DMS114 treated with DMSO at 0.1 percent for 48 hours (cell line): ENCODE results near the gene CDH23.

Experiments used
- DNase-seq: peaks from one replicate; lab custom pipeline; 2025; ENCODE audit not compliant: unreplicated experiment; lab: John Stamatoyannopoulos, UW

The CDH23 gene

DNA sequence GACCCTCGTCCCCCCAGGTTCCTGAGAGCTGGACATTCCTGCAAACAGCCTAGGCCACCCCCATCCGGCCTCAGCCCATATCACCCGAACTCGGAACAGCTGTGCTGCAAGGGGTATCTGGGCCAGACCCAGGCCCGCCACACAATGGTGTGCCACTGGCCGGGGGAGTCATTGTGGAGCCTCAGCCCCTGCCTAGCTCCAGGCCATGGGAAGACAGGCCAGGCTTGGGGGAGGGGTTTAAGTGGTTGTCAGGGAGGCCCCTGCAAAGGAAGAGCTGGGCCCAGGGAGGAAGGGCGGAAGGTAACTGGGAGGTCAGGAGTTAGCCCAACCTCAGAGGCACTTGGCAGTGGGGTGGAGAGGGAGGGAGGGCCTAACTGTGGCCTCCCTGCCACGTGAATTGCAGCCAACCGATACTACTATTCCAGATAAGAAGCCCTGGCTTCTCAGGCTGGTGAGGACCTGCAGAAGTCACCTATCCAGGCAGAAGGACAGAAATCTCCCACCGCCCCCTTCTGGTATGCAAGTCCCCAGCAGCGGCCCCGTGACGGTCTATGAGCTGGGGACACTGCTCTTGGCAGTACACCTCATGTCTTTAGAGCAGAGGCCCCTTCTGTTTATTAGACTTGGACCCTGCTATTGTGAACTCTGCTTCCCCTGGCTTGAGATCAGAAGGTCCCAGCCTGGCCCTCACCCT is 349.8 kb downstream of the CDH23 start:
- no peak for DNase-seq

DNA sequence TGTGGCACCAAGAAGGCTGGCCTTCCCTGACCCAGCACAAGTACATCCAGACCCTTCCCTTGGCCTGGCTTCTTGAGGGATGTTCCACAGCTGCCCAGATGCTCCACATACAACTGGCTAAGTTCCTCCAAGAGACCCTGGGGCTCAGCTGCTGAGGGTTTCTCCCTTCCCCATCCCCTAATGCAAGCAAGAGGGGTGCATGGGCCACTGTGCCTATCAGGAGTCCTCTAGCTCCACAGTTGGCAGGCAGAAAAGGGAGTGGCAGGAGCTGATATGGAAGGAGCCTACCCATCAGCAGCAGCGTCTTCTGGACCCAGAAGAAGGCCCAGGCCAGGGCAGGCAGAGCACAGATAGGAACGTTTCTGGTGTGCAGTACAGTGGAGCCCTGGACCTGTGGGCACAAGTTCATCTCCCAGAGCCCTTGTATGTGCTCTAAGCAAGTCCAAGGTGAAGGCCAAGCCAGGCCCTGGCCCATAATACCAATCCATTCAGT is 350.4 kb downstream of the CDH23 start:
- no peak for DNase-seq

DNA sequence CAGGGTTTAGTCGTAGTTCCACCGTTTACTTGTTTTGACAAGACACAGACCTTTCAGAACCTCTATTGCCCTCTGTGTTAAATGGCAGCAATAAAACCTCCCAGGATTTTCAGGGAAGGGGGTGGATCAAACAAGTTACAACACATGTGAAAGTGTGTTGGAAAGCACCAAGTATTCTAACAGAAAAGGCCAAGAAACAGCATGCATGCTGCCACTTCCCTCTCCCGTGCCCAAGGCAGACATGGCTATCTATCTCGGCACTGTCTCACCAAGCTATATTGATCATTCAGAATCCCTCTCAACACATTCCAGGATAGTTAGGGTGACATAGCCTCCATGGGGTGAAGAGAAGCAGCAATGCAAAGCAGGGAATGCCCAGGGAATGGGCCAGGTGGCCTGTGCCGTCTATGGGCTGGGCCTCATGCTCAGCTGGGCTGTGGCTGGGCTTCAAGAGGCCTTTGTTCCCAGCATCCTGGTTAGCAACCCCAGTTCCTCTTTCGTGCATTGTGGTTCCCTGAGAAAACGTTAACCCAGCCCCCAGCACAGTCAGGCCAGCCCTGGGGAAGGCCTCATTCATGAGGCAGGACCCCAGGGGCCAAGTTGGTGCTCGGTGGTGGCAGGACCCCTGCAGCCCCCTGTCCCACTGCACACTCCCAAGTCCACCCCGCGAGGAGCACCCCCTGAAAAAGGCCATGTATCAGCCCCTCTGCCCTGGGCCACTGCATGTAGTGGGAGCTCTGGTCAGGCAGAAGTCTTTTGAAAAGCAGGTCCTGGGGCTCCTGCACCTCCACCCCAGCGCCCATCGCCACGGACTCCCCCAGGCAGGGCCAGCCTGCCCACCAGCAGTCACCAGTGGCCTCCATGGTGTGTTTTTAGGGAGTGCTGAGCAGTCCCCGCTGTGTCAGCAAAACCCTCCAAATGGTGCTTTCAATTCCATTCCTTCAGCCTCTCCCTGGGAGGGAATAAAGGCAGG is 351.1 kb downstream of the CDH23 start:
- DNase-seq: no peak

DNA sequence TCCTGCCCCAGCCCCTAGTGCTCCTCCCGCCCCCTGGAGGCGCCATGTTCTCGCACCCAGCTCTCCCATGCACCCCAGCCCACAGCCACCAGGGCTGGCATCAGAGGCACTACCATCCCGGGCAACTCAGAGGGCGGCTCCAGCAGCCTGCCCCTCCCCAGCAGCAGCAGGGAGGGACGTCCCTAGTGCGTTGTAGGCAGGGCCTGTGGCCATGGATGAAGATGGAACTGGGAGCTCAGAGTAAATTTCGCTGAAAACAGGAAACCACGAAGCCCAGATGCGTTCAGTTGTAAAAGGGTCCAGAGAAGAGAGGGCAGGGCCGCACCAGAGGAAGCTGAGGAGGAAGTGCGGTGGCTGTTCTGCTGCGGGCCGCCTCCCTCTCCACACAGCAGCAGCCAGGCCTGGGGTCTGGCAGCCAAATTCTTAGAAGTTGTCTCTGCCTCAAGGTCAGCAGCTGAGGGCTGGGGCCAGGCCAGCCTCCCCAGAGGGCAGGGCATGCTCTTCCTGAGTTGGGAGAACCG is 352.0 kb downstream of the CDH23 start:
- DNase-seq: no peak

DNA sequence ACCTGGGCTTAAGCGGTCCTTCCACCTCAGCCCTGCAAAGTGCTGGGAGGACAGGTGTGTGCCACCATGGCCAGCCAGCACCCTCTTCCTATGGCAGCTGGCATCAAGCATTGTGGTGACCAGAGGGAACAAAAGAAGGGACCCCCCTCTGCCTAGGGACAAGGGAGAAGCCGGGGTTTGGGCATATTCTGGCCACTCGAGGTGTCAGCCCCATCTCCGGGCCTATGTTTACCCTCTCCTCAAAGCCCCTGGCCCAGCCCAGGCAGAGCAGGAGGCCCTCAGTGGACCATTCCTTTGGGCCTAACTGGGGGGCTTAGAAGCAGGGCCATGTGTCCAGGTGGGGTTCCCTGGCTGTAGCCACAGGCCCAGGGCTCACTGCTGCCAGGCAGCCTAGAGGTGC is 352.7 kb downstream of the CDH23 start:
- no peak for DNase-seq

DNA sequence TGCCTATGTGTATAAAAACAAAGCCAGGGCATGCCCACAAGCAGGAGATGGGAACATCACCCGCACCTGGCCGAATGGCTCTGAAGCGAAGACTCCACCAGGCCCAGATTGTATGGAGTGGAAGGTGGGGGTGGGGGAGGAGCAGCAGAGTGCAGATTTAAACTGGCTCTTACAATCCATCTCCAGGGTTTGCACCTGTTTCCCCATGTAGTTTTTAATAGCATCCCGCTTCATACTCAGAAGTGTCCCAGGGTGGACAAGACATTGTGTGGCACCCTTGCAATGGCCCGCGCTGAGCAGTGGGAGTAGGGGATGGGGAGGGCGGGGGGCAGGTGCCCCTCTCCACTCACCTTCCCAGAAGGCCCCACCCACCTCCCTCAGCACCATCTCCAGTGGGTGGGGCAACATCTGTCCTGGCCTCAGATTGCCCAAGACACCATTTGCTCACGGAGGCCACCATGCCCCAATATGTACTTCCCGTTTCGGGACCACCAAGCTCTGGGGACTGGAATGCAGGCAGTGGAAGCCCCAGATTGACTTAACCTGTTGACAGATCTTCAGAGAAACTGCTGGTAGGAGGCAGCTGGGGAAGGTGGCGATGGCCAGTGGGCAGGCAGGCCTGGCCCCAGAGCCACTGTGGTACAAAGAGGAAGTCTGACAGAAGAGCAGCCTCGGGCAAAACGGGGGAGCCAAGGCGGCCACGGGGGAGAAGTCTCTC is 353.6 kb downstream of the CDH23 start:
- DNase-seq: no peak

DNA sequence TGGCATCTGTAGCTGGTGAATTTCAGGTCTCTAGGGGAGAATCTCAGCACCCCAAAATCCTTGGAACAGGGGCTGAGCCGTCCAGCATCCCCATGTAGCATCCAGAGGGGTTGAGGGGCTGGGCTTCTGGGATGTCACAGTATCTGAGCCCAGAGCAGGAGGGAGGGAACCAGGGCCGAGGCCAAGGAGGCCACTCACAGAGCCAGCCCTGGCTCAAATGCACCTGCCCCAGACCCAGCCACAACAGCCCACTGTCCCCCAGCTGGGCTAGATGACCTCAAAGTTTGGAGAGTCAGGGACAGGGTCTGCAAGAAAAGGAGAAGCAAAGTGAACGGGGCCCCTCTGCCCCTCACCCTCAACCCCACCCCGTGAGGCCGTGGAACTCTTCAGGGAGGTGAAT is 354.3 kb downstream of the CDH23 start:
- DNase-seq: no peak

DNA sequence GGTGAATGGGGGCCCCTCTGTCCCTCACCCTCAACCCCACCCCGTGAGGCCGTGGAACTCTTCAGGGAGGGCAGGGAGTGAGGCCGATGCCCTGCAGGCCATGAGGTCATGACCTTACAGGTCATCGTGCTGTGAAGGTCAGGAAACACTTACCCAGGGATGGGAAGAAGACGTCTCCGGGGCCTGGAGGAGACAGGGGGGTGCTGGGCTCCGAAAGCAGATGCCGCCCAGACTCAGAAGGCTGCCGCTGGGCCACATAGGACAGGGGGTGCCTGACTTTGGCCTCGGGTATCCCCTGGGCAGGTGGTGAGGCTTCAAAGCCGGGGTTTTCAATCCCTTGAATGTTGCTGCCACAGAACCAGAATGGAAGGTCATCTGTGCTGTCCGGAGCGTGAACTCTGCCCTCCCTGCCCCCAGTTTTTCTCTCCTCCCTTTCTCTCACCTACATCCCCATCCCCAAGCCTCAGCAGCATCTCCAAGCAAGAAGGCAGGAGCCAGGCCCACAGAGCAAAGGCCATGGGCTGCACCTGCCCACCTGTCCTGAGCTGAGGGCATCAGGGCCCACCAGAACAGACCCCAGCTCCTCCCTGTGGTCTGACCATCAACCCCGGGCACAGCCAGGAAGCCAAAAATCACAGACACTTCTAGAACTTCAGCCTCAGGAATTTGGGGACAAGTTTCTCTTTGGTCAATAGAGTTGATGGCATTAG is 354.9 kb downstream of the CDH23 start:
- no peak for DNase-seq

DNA sequence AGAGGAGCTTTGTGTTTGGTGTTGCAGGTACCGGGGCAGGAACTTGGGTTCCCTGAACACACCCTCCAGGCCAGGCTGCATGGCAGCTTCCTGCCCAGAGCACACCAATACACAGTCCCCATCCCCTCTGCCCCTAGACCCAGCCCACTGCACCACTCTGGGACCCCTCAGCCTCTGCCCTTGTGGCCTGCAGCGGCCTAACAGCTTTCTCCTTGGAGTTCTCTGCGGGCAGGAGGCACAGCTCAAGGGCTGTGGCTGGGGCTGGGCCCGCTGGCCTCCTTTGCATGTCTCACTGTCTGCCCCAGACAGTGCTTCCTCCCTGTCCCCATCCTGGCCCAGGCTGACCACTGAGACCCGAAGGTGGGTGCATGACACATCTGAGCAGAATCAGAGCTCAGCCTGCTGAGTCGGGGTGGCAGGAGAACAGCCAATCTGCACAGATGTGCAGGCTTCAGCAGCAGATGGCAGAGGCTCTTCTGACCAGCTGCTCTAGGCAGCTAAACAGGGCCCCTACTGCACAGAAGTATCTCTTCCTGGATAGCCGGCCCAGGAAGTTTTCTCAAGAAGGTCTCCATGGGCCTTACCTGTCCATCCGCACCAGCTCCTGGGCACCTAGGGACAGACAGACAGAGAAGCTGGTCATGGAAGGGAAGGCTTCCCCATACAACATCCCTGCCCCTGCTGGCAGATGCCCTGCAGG is 355.8 kb downstream of the CDH23 start:
- DNase-seq: no peak

DNA sequence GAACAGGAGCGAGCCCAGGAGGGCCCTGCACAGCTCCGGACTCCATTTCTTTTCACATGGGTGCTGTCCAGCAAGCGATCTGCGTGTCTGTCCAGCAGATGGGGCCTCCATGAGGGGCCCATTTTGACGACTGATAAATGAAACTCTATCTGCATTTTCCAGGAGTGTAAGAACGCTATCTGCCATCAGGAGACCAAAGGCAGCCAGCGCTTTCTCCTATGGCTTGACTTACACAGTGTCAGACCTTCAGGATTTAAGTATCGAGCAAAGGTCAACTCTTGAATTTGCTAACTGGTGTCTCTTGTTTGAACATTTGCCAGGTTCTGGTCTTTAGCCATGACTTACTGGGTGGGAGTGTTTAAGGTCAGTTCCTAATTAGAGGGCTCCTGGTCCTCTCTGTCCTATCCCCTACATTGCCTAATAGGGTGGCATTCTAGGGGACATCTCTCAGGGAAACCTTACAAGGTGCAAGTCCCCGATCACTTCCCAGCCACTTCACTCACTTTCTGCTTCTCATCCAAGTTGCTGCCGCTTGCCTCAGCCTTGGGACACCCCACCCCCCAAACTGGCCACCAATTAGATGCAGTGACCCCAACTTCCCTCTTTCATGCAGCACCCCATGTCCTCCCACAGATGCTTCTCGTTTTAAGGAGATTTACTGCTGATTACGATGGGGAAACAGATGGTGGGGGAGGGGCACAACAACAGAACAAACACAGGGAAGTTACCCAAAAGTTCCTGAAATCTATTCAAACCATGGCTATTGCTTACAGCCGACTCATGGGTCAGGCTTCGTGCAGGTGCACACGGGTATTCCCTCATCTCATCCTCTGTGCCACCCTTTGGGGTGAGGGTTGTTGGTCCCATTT is 356.6 kb downstream of the CDH23 start:
- DNase-seq: no peak

DNA sequence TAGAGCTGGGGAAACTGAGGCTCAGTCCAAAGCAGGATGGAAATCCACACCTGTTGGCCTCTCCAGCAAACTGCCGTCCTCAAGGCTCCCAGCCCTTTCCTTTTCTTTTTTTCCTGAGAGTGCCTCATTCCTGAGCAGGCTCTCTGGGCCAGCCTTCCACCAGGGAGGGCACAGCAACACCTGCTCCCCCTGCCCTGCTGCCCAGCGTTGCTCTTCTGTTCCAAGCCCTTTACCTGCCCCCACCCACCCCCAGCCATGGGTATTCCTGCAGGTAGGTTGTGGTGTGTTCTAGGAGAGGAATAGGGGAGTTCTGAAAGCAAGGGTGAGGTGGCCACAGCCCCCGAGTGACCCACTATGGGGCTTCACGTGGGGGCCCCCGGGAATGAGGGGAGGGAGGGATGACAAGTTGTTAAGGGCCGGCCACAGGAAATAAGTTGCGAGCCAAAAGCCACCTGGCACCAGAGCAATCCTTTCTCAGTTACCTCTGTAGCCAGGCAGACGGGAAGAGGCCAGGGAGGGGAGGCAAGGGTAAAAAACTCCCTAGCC is 357.3 kb downstream of the CDH23 start:
- no peak for DNase-seq

DNA sequence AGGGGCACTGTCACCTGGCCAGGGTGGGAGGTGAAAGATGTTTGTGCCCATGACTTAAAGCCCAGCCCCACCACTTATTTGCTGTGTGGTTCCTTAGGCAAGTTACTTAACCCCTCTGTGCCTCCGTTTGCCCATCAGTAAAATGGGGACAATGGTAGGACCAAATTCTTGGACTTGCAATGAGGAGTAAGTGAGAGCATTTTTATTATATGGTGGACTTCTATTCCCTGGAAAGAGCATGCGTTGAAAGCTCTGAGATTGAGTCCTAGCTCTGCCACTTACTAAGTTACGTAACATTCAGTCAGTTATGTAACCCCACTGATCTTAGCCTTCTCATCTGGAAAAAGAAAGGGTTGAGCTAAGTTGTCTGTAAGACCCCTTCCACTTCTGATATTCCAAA is 357.8 kb downstream of the CDH23 start:
- no peak for DNase-seq

DNA sequence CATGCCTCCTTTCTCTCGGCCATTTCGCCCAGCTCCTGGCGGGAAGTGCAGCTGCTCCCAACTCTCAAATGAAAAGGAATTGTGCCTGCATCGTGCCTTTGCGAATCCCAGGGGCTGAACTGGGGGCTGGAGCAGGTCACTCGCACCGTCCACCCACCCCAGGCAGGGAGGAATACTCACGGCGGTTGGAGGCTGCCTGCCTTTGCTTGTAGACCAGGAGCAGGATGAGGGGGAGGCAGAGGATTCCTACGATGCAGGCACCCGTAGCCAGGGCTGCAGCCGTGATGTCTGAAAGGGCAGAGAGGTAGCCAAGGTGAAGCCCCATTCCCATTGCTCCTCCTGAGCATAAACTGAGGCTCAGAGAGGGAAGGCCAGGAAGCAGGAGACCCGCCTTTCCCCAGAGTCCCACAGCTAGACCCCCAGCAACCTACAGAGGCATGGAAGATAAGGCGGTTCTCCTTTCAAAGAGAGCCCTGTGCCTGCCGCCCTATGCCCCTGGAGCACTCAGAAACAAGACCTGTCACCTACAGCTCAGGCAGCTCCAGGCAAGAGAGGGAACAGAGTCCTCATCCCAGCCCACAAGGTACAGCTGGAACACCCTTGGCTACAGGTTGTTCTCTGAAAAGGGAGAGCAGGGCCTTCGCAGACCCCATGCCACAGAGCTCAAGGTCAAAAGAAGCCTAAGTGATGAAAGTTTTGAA is 358.6 kb downstream of the CDH23 start:
- DNase-seq: no peak

DNA sequence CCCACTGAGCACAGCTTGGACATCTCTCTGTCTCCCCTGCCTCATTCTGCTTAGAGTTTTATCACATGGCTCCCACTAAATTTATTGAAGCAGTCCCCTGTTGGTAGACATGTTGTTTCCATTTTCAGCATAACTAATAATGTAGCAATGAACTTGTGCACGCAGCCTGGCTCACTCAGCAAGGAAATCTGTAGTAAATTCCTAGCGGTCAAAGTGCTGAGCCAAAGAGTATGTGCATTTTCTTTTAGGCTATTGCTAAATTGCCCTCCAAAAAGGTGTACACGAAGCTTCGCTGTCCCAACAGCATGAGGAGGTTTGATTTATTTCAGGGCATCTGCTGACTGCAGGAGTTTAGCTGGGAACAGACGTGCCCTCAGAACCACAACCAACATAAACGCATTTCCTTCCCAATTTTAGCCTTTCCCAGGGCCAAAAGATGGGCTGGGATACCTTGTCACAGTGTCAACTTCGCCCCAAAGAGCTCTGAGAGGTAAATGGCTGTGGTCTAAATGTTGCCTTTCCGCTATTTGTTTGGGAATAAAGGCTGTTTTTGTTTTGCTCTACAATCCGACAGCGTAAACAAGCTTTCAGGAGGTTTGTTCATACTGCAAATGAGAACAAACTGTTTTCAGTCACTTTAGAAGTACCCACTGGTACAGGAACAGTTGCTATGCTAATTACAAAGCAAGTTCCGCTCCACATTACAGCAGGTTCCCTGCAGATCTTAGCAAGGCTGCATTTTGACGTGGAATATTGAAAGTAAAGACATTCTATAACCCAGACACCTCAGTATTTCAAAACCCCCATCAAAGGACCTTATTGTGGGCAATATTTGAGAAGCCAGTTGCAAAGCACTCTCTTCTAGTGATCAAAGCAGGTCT is 359.8 kb downstream of the CDH23 start:
- DNase-seq: no peak

DNA sequence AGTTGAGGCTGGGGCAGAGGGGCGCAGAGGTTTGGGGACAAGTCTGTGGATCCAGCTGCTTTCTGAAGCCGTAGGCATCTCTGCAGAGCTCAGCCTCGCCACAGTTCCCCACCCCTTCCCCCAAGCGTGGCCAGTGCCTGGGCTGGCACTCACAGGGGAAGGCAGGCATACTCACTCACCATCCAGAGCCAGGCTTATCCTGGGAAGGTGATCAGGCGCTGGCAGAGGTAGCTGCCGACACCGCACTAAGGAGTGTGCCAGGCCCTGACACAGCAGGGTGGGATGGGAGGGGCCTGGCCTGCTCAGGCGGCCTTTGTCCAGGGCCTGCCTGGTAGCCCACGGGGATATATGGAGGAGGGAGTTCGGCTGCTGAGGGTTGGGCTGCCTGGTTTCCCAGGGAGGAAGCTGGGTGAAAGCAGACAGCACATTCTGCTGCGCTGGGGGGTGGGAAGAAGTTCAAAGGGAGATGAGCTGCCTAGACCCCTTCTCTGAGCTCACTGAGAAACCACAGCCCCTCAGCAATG is 360.7 kb downstream of the CDH23 start:
- no peak for DNase-seq

DNA sequence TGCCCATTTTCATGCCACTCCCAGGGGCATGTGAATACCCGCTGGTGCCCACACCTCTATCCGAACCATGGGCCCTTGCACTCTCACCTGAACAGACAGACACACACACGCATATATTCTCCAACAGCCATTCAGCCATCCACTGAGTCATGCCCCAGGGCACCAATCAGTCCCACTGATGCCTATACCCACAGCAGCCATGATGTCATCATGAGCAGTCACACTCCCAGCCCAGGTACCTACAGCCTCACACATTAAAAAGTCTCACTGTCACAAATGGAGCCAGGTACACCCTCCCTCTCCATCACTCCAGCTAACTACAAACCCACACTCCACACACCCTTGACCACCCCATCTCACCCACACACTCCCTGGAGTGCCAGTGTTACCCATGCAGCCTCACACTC is 364.4 kb downstream of the CDH23 start:
- DNase-seq: no peak

DNA sequence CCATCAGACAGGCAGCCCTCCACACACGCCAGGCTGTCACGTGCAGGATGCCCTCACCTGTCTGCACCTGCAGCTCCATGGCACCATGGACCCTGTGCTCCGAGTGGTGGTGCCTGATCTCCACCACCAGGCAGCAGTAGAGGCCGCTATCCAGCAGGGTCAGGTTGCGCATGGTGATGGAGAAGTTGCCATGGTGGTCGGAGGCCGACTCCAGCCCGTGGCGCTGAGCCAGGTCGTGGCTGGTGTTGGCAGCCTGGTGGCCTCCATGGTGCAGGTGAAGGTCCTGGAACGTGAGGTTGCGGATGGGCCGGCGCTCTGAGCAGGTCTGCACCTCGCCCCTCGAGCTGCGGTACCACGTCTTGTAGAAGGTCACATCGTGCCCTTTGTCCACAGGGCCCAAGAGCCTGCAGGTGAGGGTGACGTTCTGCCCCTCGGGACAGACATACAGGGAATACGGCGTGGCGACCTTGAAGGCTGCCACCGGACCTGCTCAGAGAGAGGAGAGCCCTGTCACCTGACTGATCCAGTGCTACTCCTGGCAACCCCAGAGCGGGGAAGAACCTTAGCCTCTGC is 364.9 kb downstream of the CDH23 start:
- no peak for DNase-seq
